Activated B cell treated with CpG ODN at 0.5 μM for 24 hours (primary cell): ENCODE results near the gene CC2D2A. TPM values are rescaled to one million over a fixed set of nuclear protein-coding genes. Genes with fewer than 3 reads are reported as not detected.

Experiments used
- ATAC-seq: fragments of 200-7000 bp; cut with Tn5 transposase; one replicate; pipeline ENCODE4 v1.10.0; 2021; ENCODE audit warnings: low read depth, mild to moderate bottlenecking, moderate library complexity
- CTCF ChIA-PET: fragments of 350-600 bp; sonication (Branson Sonifier 250); formaldehyde crosslinking; loops from one replicate; lab custom pipeline; 2021; ENCODE audit warnings: antibody characterized with exemption; lab: Charles Lee
- POLR2A ChIA-PET: fragments of 350-600 bp; sonication (Branson Sonifier 250); formaldehyde crosslinking; loops from one replicate; lab custom pipeline; 2021; ENCODE audit warnings: antibody characterized with exemption; lab: Charles Lee
- DNase-seq: peaks from one replicate; pipeline ENCODE4 v3.0.0; 2022
- H3K27ac Mint-ChIP-seq: one replicate; pipeline ENCODE4 v1.8.0; 2020; ENCODE audit warnings: mixed read lengths
- H3K27me3 Mint-ChIP-seq: one replicate; pipeline ENCODE4 v1.8.0; 2021; ENCODE audit warnings: mixed read lengths
- H3K36me3 Mint-ChIP-seq: one replicate; pipeline ENCODE4 v1.8.0; 2021; ENCODE audit warnings: low read depth, mixed read lengths
- H3K4me1 Mint-ChIP-seq: one replicate; pipeline ENCODE4 v1.8.0; 2021; ENCODE audit warnings: mixed read lengths
- H3K4me3 Mint-ChIP-seq: one replicate; pipeline ENCODE4 v1.8.0; 2020; ENCODE audit warnings: mild to moderate bottlenecking, mixed read lengths
- H3K9me3 Mint-ChIP-seq: one replicate; pipeline ENCODE4 v1.8.0; 2020; ENCODE audit warnings: mixed read lengths
- CTCF ChIP-seq: fragments of 200-600 bp; IDR thresholded peaks from one replicate; pipeline ENCODE4 v1.8.0; 2022; ENCODE audit warnings: antibody characterized with exemption, mild to moderate bottlenecking
- intact Hi-C: fragments of 100-400 bp; cut with micrococcal nuclease; formaldehyde crosslinking; loops from one replicate; pipeline ENCODE4 v1.15.1; 2024
- total RNA-seq: library from RNA; stranded (reverse); gene quantifications from 2 replicates; pipeline ENCODE4 v1.2.3, GENCODE V29; 2022

The CC2D2A gene
- total RNA-seq, 1 donor from 2014 or later, result not detected

DNA sequence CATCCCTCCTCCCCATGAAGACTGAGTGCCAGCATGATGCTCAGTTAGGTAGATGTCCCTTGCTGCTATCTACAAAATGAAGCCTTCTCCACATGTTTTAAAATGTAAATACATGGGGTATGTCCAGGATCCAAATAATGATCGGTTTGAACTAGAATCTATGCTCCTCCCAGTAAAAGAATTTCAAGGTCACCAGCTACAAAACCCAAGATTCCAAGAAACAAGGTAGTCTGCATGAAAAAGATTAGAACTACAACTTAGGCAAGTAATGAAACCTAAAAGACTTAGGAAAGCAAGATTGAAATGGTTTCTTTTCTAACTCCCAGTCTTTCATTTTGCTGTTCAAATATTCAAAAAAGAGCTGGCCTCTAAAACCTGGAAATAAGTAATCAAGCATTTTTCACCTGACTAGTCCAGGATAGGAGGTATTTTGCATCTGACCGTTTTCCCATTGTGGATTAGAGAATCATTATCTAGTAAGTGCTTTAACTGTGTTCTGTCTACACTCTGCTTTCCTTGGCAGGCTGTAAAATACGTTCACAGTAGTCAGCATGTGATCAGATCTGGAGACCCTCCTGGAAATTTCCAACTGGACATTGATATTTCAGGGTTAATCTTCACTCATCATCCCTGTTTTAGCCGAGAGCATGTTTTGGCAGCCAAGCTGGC lies 57.4 kb downstream of the CC2D2A start:
- no peak for TF ChIP-seq CTCF
- ATAC-seq (no peak), DNase-seq (no peak)
- intact Hi-C loops, result no loop called here
- H3K27me3 Mint-ChIP-seq, result no peaks in the 10 kb centered on the region
- no peaks in the 10 kb centered on the region for H3K4me1 Mint-ChIP-seq
- POLR2A ChIA-PET, result no interaction called here
- no peak overlapping the region for H3K4me3 Mint-ChIP-seq
- no peak overlapping the region for H3K27ac Mint-ChIP-seq
- no peaks in the 10 kb centered on the region for H3K9me3 Mint-ChIP-seq
- no peaks in the 10 kb centered on the region for H3K36me3 Mint-ChIP-seq
- CTCF ChIA-PET, result no interaction called here

DNA sequence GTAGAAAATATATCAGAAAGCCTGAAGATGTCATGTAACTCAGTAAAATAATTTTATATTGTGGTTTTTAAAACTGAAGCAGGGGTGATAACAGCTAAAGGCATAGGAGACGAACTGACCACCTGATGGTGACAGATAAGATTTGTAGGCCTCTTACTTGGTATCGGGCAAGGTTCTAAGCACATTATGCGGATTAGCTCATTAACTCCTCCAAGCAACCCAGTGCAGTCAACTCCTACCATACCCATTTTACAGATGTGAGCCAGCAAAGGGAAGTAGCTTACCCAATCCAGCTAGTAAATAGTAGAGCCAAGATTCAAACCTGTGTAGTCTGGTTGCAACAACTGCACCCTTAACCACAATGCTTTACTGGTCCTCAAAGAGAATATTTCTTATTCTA lies 62.1 kb downstream of the CC2D2A start:
- Mint-ChIP-seq H3K4me1 (no peaks in the 10 kb centered on the region), H3K27me3 (no peaks in the 10 kb centered on the region), H3K36me3 (no peaks in the 10 kb centered on the region), H3K4me3 (no peak overlapping the region), H3K9me3 (no peaks in the 10 kb centered on the region), H3K27ac (no peak overlapping the region)
- POLR2A ChIA-PET, result no interaction called here
- ATAC-seq (no peak), DNase-seq (no peak)
- CTCF ChIA-PET, result no interaction called here
- intact Hi-C loops, result no loop called here
- TF ChIP-seq CTCF, result no peak

GRCh38 chr4:15533817-15534216 lies 64.1 kb downstream of the CC2D2A start:
- no peak for TF ChIP-seq CTCF
- no peaks in the 10 kb centered on the region for H3K27me3 Mint-ChIP-seq
- H3K4me1 Mint-ChIP-seq, result no peaks in the 10 kb centered on the region
- no peak overlapping the region for H3K4me3 Mint-ChIP-seq
- intact Hi-C loops, result no loop called here
- H3K27ac Mint-ChIP-seq, result no peak overlapping the region
- POLR2A ChIA-PET, result no interaction called here
- DNase-seq (no peak), ATAC-seq (no peak)
- H3K36me3 Mint-ChIP-seq, result peaks cover 2% of the 10 kb centered on the region
- CTCF ChIA-PET, result no interaction called here
- H3K9me3 Mint-ChIP-seq, result no peaks in the 10 kb centered on the region

- ChIA-PET POLR2A (no interaction called here), CTCF (no interaction called here)
- no peaks in the 10 kb centered on the region for H3K9me3 Mint-ChIP-seq
- H3K27ac Mint-ChIP-seq, result no peak overlapping the region
- no peak for TF ChIP-seq CTCF
- intact Hi-C loops, result no loop called here
- no peaks in the 10 kb centered on the region for H3K4me1 Mint-ChIP-seq
- ATAC-seq (no peak), DNase-seq (no peak)
- H3K36me3 Mint-ChIP-seq, result peaks cover 2% of the 10 kb centered on the region
- H3K4me3 Mint-ChIP-seq, result no peak overlapping the region
- H3K27me3 Mint-ChIP-seq, result no peaks in the 10 kb centered on the region
Measured at GRCh38 chr4:15535599-15535998, 65.9 kb downstream of the CC2D2A start.

DNA sequence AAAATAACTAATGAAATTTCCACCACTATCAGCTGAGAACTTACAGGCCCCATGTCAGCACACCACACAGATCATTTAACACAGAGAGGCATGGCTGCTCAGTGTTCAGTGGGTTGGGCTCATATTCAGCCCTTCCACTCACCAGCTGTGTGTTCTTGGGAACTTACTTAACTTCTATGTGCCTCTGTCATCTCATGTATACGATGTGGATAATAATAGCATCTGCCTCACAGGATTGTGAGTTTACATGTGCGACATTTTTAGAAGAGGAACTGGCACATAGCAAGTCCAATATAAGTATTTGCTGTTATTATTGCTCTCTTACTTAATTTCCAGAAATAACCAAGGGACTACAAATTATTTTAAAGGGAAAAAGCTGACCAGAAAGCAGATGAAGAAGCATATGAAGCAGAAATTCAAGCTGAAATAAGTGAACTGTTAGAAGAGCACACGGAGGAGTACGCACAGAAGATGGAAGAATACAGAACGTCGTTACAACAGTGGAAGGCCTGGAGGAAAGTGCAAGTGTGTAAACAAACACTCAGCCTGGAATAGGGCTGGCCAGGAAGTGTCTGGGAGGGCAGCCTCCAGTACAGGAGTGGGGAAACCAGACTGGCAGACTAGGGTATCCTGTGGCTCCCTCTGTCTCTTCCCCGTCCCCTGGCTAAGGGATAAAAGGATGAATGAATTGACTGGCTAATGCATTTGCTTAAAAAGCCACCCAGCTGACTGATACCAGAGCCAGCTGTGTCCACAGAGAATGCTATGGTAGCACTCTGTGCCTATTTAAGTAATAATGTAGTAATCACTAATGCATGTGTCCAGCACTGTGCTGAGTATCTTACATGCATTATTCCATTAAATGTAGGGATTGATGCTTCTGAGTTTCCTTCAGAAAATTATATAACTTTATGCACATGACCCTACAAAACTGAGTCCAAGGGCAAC lies 67.1 kb downstream of the CC2D2A start:
- CTCF ChIA-PET, result no interaction called here
- intact Hi-C loops, result no loop called here
- Mint-ChIP-seq H3K27me3 (no peaks in the 10 kb centered on the region), H3K27ac (no peak overlapping the region), H3K9me3 (no peaks in the 10 kb centered on the region), H3K36me3 (peaks cover 2% of the 10 kb centered on the region), H3K4me3 (no peak overlapping the region), H3K4me1 (no peaks in the 10 kb centered on the region)
- DNase-seq, result no peak
- no peak for TF ChIP-seq CTCF
- ATAC-seq, result no peak
- POLR2A ChIA-PET, result no interaction called here
